Ovary (tissue), 9 donors: ENCODE data around the gene KDM4C. TPM values are rescaled to one million over a fixed set of nuclear protein-coding genes. Genes with fewer than 3 reads are reported as not detected.

ENCODE experiments used
- DNase-seq, 5 donors: peaks; one replicate each; pipeline ENCODE4 v3.0.0-alpha.2; 2019 to 2020
- H3K27ac ChIP-seq, 2 donors: fragments of 200-600 bp; one replicate each; pipeline versions ENCODE4 v1.5.1 to v1.8.0; 2019 to 2022
- H3K27me3 ChIP-seq: fragments of 200-600 bp; one replicate; pipeline ENCODE4 v1.8.0; 2022
- H3K36me3 ChIP-seq: fragments of 200-600 bp; sonication (generic); one replicate; pipeline ENCODE4 v1.5.1; 2019
- H3K4me1 ChIP-seq: one replicate; pipeline ENCODE4 v1.8.1; 2013; ENCODE audit warnings: mild to moderate bottlenecking, moderate library complexity; ENCODE audit not compliant: insufficient read depth
- H3K4me3 ChIP-seq: fragments of 200-600 bp; sonication (generic); one replicate; pipeline ENCODE4 v1.5.1; 2017
- H3K9me3 ChIP-seq, 2 donors: fragments of 200-600 bp in 1 of 2; sonication (generic) in 1 of 2; one replicate each; pipeline versions ENCODE4 v1.5.1 to v1.8.1; 2013 to 2019; ENCODE audit warnings: mild to moderate bottlenecking in 1 of 2, moderate library complexity in 1 of 2
- CTCF ChIP-seq, 3 donors: fragments of 450-650 bp in 2 of 3; fragments of 200-600 bp in 1 of 3; IDR thresholded peaks; one replicate each; pipeline versions ENCODE4 v1.5.1 to v1.8.0; 2016 to 2022; ENCODE audit warnings: antibody characterized with exemption in 3 of 3, mild to moderate bottlenecking in 1 of 3
- EP300 ChIP-seq: sonication (generic); formaldehyde crosslinking; IDR thresholded peaks from one replicate; pipeline ENCODE4 v1.6.1; 2017; ENCODE audit warnings: antibody characterized with exemption
- POLR2A ChIP-seq: fragments of 450-650 bp; IDR thresholded peaks from one replicate; pipeline ENCODE4 v1.6.1; 2017; ENCODE audit warnings: antibody characterized with exemption, mild to moderate bottlenecking, moderate library complexity
- WGBS, 3 donors: extraction: QIAGEN DNeasy Blood & Tissue Kit in 1 of 3; methylation state at CpG; one replicate each; pipeline versions ENCODE4 v1.1.5 to v1.1.7; 2013 to 2017; 5-methylcytosine and 5-hydroxymethylcytosine counted together
- intact Hi-C, 4 donors: fragments of 100-400 bp; cut with DNase I; formaldehyde crosslinking; loops; one replicate each; pipeline versions ENCODE4 v1.11.0 to v1.15.1; 2022 to 2023
- polyA plus RNA-seq, 2 donors: library from polyadenylated mRNA; stranded (reverse); fragments of 200-250 nt in 1 of 2; fragments of 350-450 nt in 1 of 2; fragmentation: Illumina TruSeq in 1 of 2; extraction: RNeasy Lipid Tissue Mini Kit (QIAGEN cat#74804) in 1 of 2; gene quantifications; one replicate each; pipeline ENCODE4 v1.2.3, GENCODE V29; 2013 to 2014
- total RNA-seq, 7 donors: library from RNA; depleted of rRNA in 2 of 7; stranded (reverse); fragments of >200 nt in 2 of 7; fragmentation: NEBNext Ultra II Directional in 3 of 7; extraction: Animal tissue kit (Norgen Biotek cat#: 25700) in 3 of 7; gene quantifications; one replicate each; pipeline versions ENCODE4 v1.1.0 to v1.2.4, GENCODE V29; 2016 to 2023
- donor health status: DM: no; HTN: no; CAD: no; lungs with moderate emphysema.
- donor health status: DM: no; HTN: no; CAD: no.
- donor health status: Bipolar disorder and iron deficiency.
- donor health status: DM: yes; HTN: yes; CAD: no.
- donor health status: DM: no; HTN: no; CAD: no.
- donor health status: DM: yes; HTN: yes; CAD: no.

Gene KDM4C
- total and polyA plus RNA-seq, 9 donors: 9.5 to 35.6 (median 26.7) TPM

DNA sequence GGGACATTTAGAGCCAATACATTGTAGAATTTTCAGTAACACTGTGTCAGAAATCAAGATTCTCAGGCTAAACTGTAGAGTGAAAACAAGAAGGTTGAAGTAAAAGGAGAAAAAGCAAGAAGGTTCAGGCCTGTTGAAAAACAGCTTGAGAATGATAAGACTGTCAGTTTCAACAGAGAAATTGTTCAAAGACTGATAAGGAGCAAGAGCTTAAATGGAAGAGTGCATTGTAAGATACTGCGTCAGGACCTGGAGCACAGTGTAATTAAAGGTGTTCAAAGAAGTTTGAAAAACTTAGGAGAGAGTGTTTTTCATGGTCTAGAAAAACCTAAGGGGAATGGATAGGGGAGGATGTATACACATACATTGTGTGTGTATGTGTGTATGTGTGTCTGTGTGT, 408.3 kb downstream of the KDM4C start:
- no peaks in the 10 kb centered on the region for H3K27me3 ChIP-seq
- H3K36me3 ChIP-seq: no peaks in the 10 kb centered on the region
- no peak overlapping the region for H3K27ac ChIP-seq
- WGBS, 3 donors: 93 to 96% (median 93%) methylated on average over 1 of the region's 1 CpG
- intact Hi-C loops: no loop called here
- no peak for DNase-seq
- no peaks in the 10 kb centered on the region for H3K4me1 ChIP-seq
- TF ChIP-seq CTCF (IDR thresholded peaks at IDR 0.05) (no peak), EP300 (no peak), POLR2A (no peak)
- H3K9me3 ChIP-seq: no peaks in the 10 kb centered on the region
- H3K4me3 ChIP-seq: no peak overlapping the region

- Histone ChIP-seq H3K9me3 (no peaks in the 10 kb centered on the region), H3K27me3 (no peaks in the 10 kb centered on the region), H3K4me3 (no peak overlapping the region), H3K36me3 (no peaks in the 10 kb centered on the region), H3K27ac (no peak overlapping the region), H3K4me1 (no peaks in the 10 kb centered on the region)
- DNase-seq: no peak
- intact Hi-C loops: no loop called here
- TF ChIP-seq EP300: no peak
- no peak for TF ChIP-seq CTCF (IDR thresholded peaks at IDR 0.05)
- no peak for TF ChIP-seq POLR2A
- 74 to 79% (median 78%) methylated on average over 3 of the region's 3 CpGs for WGBS, 3 donors
Measured at GRCh38 chr9:7169717-7170389, 412.1 kb downstream of the KDM4C start.

- no peaks in the 10 kb centered on the region for H3K36me3 ChIP-seq
Measured at GRCh38 chr9:7171396-7172153, 413.8 kb downstream of the KDM4C start.

More at GRCh38 chr9:7171396-7172153, 413.8 kb downstream of the KDM4C start:
- TF ChIP-seq CTCF (IDR thresholded peaks at IDR 0.05) (no peak), EP300 (no peak), POLR2A (no peak)
- WGBS, 3 donors: 90 to 94% (median 92%) methylated on average over 10 of the region's 10 CpGs
- Histone ChIP-seq H3K9me3 (no peaks in the 10 kb centered on the region), H3K27me3 (no peaks in the 10 kb centered on the region), H3K27ac (no peak overlapping the region), H3K4me1 (no peaks in the 10 kb centered on the region), H3K4me3 (no peak overlapping the region)
- no peak for DNase-seq
- intact Hi-C loops: no loop called here
